H1 (cell line): ENCODE measurements around the gene UBAC1. TPM values are rescaled to one million over a fixed set of nuclear protein-coding genes. Genes with fewer than 3 reads are reported as not detected.

Source experiments
- CTCF ChIA-PET: fragments of 300-600 bp; sonication (Branson Sonifier 250); formaldehyde crosslinking; loops from one replicate; lab custom pipeline; 2021; ENCODE audit not compliant: partially characterized antibody; lab: Charles Lee
- POLR2A ChIA-PET: fragments of 300-600 bp; sonication (Branson Sonifier 250); formaldehyde crosslinking; loops from one replicate; lab custom pipeline; 2021; ENCODE audit warnings: inconsistent platforms; ENCODE audit not compliant: partially characterized antibody; lab: Charles Lee
- DNase-seq, 2 experiments: peaks; one replicate each; pipeline versions ENCODE4 v3.0.0 to v3.0.0-alpha.2; 2010 to 2022; ENCODE audit warnings: low spot score in 2 of 2, low read depth in 1 of 2, mixed read lengths in 1 of 2
- FAIRE-seq: peaks from 2 replicates; lab custom pipeline; 2011; peaks lifted over from hg19 to GRCh38; lab: Jason Lieb, UNC
- H2AFZ ChIP-seq: 2 replicates; pipeline ENCODE4 v1.8.1; 2012; ENCODE audit warnings: low read length, inconsistent platforms
- H2AK5ac ChIP-seq: 2 replicates; pipeline ENCODE4 v1.6.1; 2013; ENCODE audit warnings: low read depth, low read length
- H2BK120ac ChIP-seq: replicated peaks from 2 replicates; pipeline ENCODE3; 2013; ENCODE audit warnings: low read depth, low read length, inconsistent platforms
- H2BK12ac ChIP-seq: 2 replicates; pipeline ENCODE4 v1.6.1; 2013; ENCODE audit warnings: low read depth, low read length
- H2BK15ac ChIP-seq: 2 replicates; pipeline ENCODE4 v1.6.1; 2013; ENCODE audit warnings: low read length
- H2BK20ac ChIP-seq: 2 replicates; pipeline ENCODE4 v1.6.1; 2013; ENCODE audit warnings: low read length
- H2BK5ac ChIP-seq: 2 replicates; pipeline ENCODE4 v1.6.1; 2013; ENCODE audit warnings: low read depth, low read length
- H3K14ac ChIP-seq: 2 replicates; pipeline ENCODE4 v1.6.1; 2013; ENCODE audit warnings: inconsistent platforms; ENCODE audit not compliant: insufficient read length
- H3K18ac ChIP-seq: 2 replicates; pipeline ENCODE4 v1.6.1; 2013; ENCODE audit warnings: low read length; ENCODE audit errors: extremely low read depth
- H3K23ac ChIP-seq: 2 replicates; pipeline ENCODE4 v1.6.1; 2013; ENCODE audit warnings: inconsistent platforms; ENCODE audit not compliant: insufficient read length
- H3K23me2 ChIP-seq: 2 replicates; pipeline ENCODE4 v1.6.1; 2013; ENCODE audit warnings: low read depth, low read length
- H3K27ac ChIP-seq: 2 replicates; pipeline ENCODE4 v1.6.1; 2011; ENCODE audit warnings: low read depth, low read length, inconsistent platforms
- H3K27me3 ChIP-seq, 4 experiments: replicated peaks in 1 of 4; 1 replicate in 1 of 4; 2 replicates in 3 of 4; pipeline versions ENCODE4 v1.6.1 to v1.8.1; 2011 to 2013; ENCODE audit warnings: low read length in 3 of 4, mild to moderate bottlenecking in 3 of 4, inconsistent platforms in 2 of 4, mixed read lengths in 2 of 4, moderate library complexity in 1 of 4; ENCODE audit not compliant: control insufficient read depth in 3 of 4, insufficient read depth in 3 of 4; ENCODE audit errors: extremely low read depth in 1 of 4
- H3K36me3 ChIP-seq, 4 experiments: 2 replicates each; pipeline versions ENCODE4 v1.6.1 to v1.8.1; 2011 to 2013; ENCODE audit warnings: mild to moderate bottlenecking in 4 of 4, low read length in 3 of 4, moderate library complexity in 2 of 4, control low read depth in 1 of 4, inconsistent platforms in 1 of 4; ENCODE audit not compliant: insufficient read depth in 4 of 4, control insufficient read depth in 2 of 4
- H3K4ac ChIP-seq: replicated peaks from 2 replicates; pipeline ENCODE3; 2013; ENCODE audit warnings: low read length, low read depth, mixed read lengths, inconsistent platforms; ENCODE audit not compliant: insufficient read length
- H3K4me1 ChIP-seq, 4 experiments: replicated peaks in 1 of 4; 1 replicate in 1 of 4; 2 replicates in 3 of 4; pipeline versions ENCODE4 v1.6.1 to v1.8.1; 2011 to 2013; ENCODE audit warnings: low read length in 3 of 4, inconsistent platforms in 2 of 4, mixed read lengths in 1 of 4; ENCODE audit not compliant: insufficient read depth in 4 of 4, control insufficient read depth in 3 of 4
- H3K4me2 ChIP-seq, 2 experiments: 2 replicates each; pipeline versions ENCODE4 v1.6.1 to v1.8.1; 2011 to 2013; ENCODE audit warnings: low read depth in 2 of 2, low read length in 2 of 2, control low read depth in 1 of 2, inconsistent platforms in 1 of 2, mild to moderate bottlenecking in 1 of 2; ENCODE audit not compliant: insufficient read depth in 1 of 2
- H3K4me3 ChIP-seq, 4 experiments: fragments of 200-600, 300-600 bp in 1 of 4; sonication (generic), shearing (Covaris generic), sonication (Bioruptor Twin) in 1 of 4; 2 replicates each; pipeline versions ENCODE4 v1.5.1 to v1.8.1; 2011 to 2016; ENCODE audit warnings: low read length in 4 of 4, low read depth in 3 of 4, control low read depth in 2 of 4, inconsistent platforms in 2 of 4, mild to moderate bottlenecking in 2 of 4, mixed read lengths in 1 of 4, moderate library complexity in 1 of 4; ENCODE audit not compliant: insufficient read depth in 2 of 4; ENCODE audit errors: extremely low read depth in 1 of 4
- H3K56ac ChIP-seq: replicated peaks from 2 replicates; pipeline ENCODE3; 2013; ENCODE audit warnings: low read depth, mild to moderate bottlenecking, mixed read lengths, low read length, inconsistent platforms; ENCODE audit not compliant: insufficient read length
- H3K79me1 ChIP-seq: 2 replicates; pipeline ENCODE4 v1.6.1; 2013; ENCODE audit warnings: low read depth, low read length, control low read depth
- H3K79me2 ChIP-seq, 2 experiments: 2 replicates each; pipeline versions ENCODE4 v1.6.1 to v1.8.1; 2012 to 2013; ENCODE audit warnings: low read length in 2 of 2, mild to moderate bottlenecking in 2 of 2, inconsistent platforms in 1 of 2; ENCODE audit not compliant: insufficient read depth in 2 of 2, control insufficient read depth in 1 of 2
- H3K9ac ChIP-seq, 4 experiments: replicated peaks in 1 of 4; 1 replicate in 1 of 4; 2 replicates in 3 of 4; pipeline versions ENCODE4 v1.6.1 to v1.8.1; 2011 to 2013; ENCODE audit warnings: low read depth in 3 of 4, low read length in 3 of 4, control low read depth in 2 of 4, mild to moderate bottlenecking in 2 of 4, moderate library complexity in 2 of 4, inconsistent platforms in 1 of 4; ENCODE audit errors: extremely low read depth in 1 of 4
- H3K9me3 ChIP-seq, 2 experiments: 2 replicates each; pipeline versions ENCODE4 v1.6.1 to v1.8.1; 2012 to 2013; ENCODE audit warnings: mild to moderate bottlenecking in 2 of 2, moderate library complexity in 2 of 2, control low read depth in 1 of 2, inconsistent platforms in 1 of 2, low read depth in 1 of 2, low read length in 1 of 2, mixed read lengths in 1 of 2; ENCODE audit not compliant: insufficient read depth in 2 of 2
- H4K20me1 ChIP-seq, 2 experiments: replicated peaks in 1 of 2; 2 replicates each; pipeline versions ENCODE3 to v1.8.1; 2011 to 2013; ENCODE audit warnings: inconsistent platforms in 2 of 2, low read length in 2 of 2, mild to moderate bottlenecking in 1 of 2; ENCODE audit not compliant: insufficient read depth in 2 of 2, control insufficient read depth in 1 of 2
- H4K5ac ChIP-seq: 2 replicates; pipeline ENCODE4 v1.6.1; 2013; ENCODE audit warnings: low read length, low read depth, mixed read lengths, inconsistent platforms; ENCODE audit not compliant: insufficient read length
- H4K8ac ChIP-seq: 2 replicates; pipeline ENCODE4 v1.8.0; 2013; ENCODE audit warnings: mild to moderate bottlenecking, moderate library complexity, low read length, inconsistent platforms; ENCODE audit not compliant: insufficient read depth; ENCODE audit errors: extremely low read depth
- H4K91ac ChIP-seq: replicated peaks from 2 replicates; pipeline ENCODE3; 2013; ENCODE audit warnings: low read length, mixed read lengths, inconsistent platforms; ENCODE audit not compliant: insufficient read length
- CBX5 ChIP-seq: fragments of 300-800, 300-1000 bp; sonication (generic); IDR thresholded peaks from 2 replicates; pipeline ENCODE4 v1.7.1; 2016; ENCODE audit warnings: antibody characterized with exemption, low read length, low read depth
- CEBPB ChIP-seq: IDR thresholded peaks from 2 replicates; pipeline ENCODE4 v1.6.1; 2012; ENCODE audit warnings: low read depth, low read length
- CHD1 ChIP-seq: IDR thresholded peaks from 2 replicates; pipeline ENCODE4 v1.6.1; 2012; ENCODE audit warnings: low read depth, low read length, improper control_type of control experiment
- EGR1 ChIP-seq: IDR thresholded peaks from 2 replicates; pipeline ENCODE4 v1.6.1; 2011; ENCODE audit warnings: low read depth, low read length, borderline replicate concordance
- EP300 ChIP-seq, 2 experiments: IDR thresholded peaks; 1 replicate in 1 of 2; 2 replicates in 1 of 2; pipeline ENCODE4 v1.6.1; 2011 to 2012; ENCODE audit warnings: low read depth in 2 of 2, low read length in 2 of 2, mild to moderate bottlenecking in 2 of 2, borderline replicate concordance in 1 of 2, inconsistent platforms in 1 of 2, moderate library complexity in 1 of 2
- JUN ChIP-seq: IDR thresholded peaks from 2 replicates; pipeline ENCODE4 v1.6.1; 2011; ENCODE audit warnings: low read depth, mild to moderate bottlenecking, improper control_type of control experiment, low read length
- KDM4A ChIP-seq: IDR thresholded peaks from one replicate; pipeline ENCODE4 v1.7.1; 2012; ENCODE audit warnings: low read depth, mild to moderate bottlenecking, moderate library complexity, low read length, inconsistent platforms; ENCODE audit not compliant: severe bottlenecking
- KDM5A ChIP-seq: fragments of 200-600 bp; IDR thresholded peaks from 2 replicates; pipeline ENCODE4 v1.7.1; 2012; ENCODE audit warnings: mild to moderate bottlenecking, low read length, inconsistent platforms, mixed read lengths
- RNF2 ChIP-seq: fragments of 200-900, 300-1000 bp; sonication (generic); IDR thresholded peaks from 2 replicates; pipeline ENCODE4 v1.7.1; 2016; ENCODE audit warnings: borderline replicate concordance, low read depth, mild to moderate bottlenecking, antibody characterized with exemption, low read length; ENCODE audit not compliant: poor library complexity, severe bottlenecking; ENCODE audit errors: missing control alignments
- SIN3A ChIP-seq, 2 experiments: IDR thresholded peaks in 1 of 2; conservative IDR thresholded peaks in 1 of 2; 2 replicates each; pipeline ENCODE4 v1.6.1; 2011 to 2012; ENCODE audit warnings: low read length in 2 of 2, improper control_type of control experiment in 1 of 2, low read depth in 1 of 2, mild to moderate bottlenecking in 1 of 2
- SP2 ChIP-seq: IDR thresholded peaks from 2 replicates; pipeline ENCODE4 v1.6.1; 2012; ENCODE audit warnings: mild to moderate bottlenecking, low read length, inconsistent platforms
- TAF1 ChIP-seq: IDR thresholded peaks from 2 replicates; pipeline ENCODE4 v1.6.1; 2011; ENCODE audit warnings: mild to moderate bottlenecking, low read depth, low read length
- ZNF274 ChIP-seq: IDR thresholded peaks from 2 replicates; pipeline ENCODE4 v1.7.0; 2012; ENCODE audit warnings: low read length, borderline replicate concordance; ENCODE audit errors: extremely low read depth
- WGBS, 2 experiments: shearing (Covaris generic) in 1 of 2; methylation state at CpG; one replicate each; pipeline versions ENCODE4 v1.1.6 to v1.1.7; 2013 to 2015; ENCODE audit warnings: low lambda C conversion rate in 2 of 2, mixed read lengths in 2 of 2, inconsistent platforms in 1 of 2, low coverage in 1 of 2, missing lambda C conversion rate in 1 of 2; ENCODE audit not compliant: insufficient replicate concordance in 2 of 2, insufficient coverage in 1 of 2, insufficient read length in 1 of 2; ENCODE audit errors: extremely low coverage in 1 of 2, missing lambda C conversion rate in 1 of 2; 5-methylcytosine and 5-hydroxymethylcytosine counted together
- polyA plus RNA-seq, 7 experiments: library from polyadenylated mRNA; depleted of rRNA in 3 of 7; stranded (reverse) in 5 of 7; unstranded in 2 of 7; fragments of >200 nt in 5 of 7; fragments of 200-250 nt in 2 of 7; gene quantifications; 1 replicate in 5 of 7; 2 replicates in 1 of 7; 4 replicates in 1 of 7; pipeline versions ENCODE4 v1.2.1 to v1.2.3, GENCODE V29; 2011 to 2013; ENCODE audit warnings: missing spikeins in 2 of 7, mixed read lengths in 2 of 7
- total RNA-seq: library from RNA; stranded (reverse); fragmentation: NEBNext Ultra II Directional; extraction: Animal tissue kit (Norgen Biotek cat#: 25700); gene quantifications from 2 replicates; pipeline ENCODE4 v1.2.1, GENCODE V29; 2021

Gene UBAC1
- total and polyA plus RNA-seq, 2 of the 8 experiments (the other 6 are each of a cell fraction or from before 2014, with no cell fraction given) = 59.3 to 85.2 TPM

- no peak overlapping the region for H3K9ac ChIP-seq
- H3K4me2 ChIP-seq = no peak overlapping the region
- H3K27me3 ChIP-seq = no peaks in the 10 kb centered on the region
- H2AFZ ChIP-seq = no peak overlapping the region
- H3K4ac ChIP-seq = no peak overlapping the region
- peaks cover 4% of the 10 kb centered on the region; the same call in 1 of the 2 replicates for H3K79me1 ChIP-seq
- FAIRE-seq = no peak
- H3K23me2 ChIP-seq = no peaks in the 10 kb centered on the region
- H3K27ac ChIP-seq = no peak overlapping the region
- no peak overlapping the region for H4K91ac ChIP-seq
- no peak overlapping the region for H3K23ac ChIP-seq
- no peaks in the 10 kb centered on the region for H3K79me2 ChIP-seq
- no peak overlapping the region for H2BK120ac ChIP-seq
- CTCF ChIA-PET = interaction anchor here (0.7 to 1.6 kb wide), 10 partner anchors 9 to 292 kb away, joined by 3 to 7 read pairs (median 4); no protein-coding TSS in a partner anchor
- no peak overlapping the region for H2BK5ac ChIP-seq
- no peak overlapping the region for H2BK15ac ChIP-seq
- no peak overlapping the region for H2AK5ac ChIP-seq
- no peak overlapping the region for H3K56ac ChIP-seq
- H3K18ac ChIP-seq = no peak overlapping the region
- no peaks in the 10 kb centered on the region; a peak in 1 of 7 replicates for H3K4me1 ChIP-seq
- no peak overlapping the region for H3K14ac ChIP-seq
- no peak overlapping the region for H2BK20ac ChIP-seq
- no peak overlapping the region for H3K4me3 ChIP-seq
- H4K8ac ChIP-seq = no peak overlapping the region
- no peak overlapping the region for H2BK12ac ChIP-seq
- H3K36me3 ChIP-seq = no peaks in the 10 kb centered on the region
- WGBS, 2 experiments = 90% methylated on average over 19 of the region's 19 CpGs; no CpG with 5 or more reads in 1 of the 2 experiments
- H3K9me3 ChIP-seq = no peaks in the 10 kb centered on the region; a peak in 1 of 4 replicates
- H4K20me1 ChIP-seq = peaks cover 0 to 18% of the 10 kb centered on the region in 2 experiments
- H4K5ac ChIP-seq = no peak overlapping the region
- POLR2A ChIA-PET = no interaction called here
- no peak for DNase-seq
- TF ChIP-seq CHD1 = no peak
- no peak for TF ChIP-seq EP300 (IDR thresholded peaks at IDR 0.05; ENCODE audit: borderline replicate concordance in 1 of 2, low read depth in 2 of 2, low read length in 2 of 2)
- TF ChIP-seq CEBPB = no peak
- TF ChIP-seq EGR1 = no peak
- TF ChIP-seq ZNF274 = no peak
- no peak for TF ChIP-seq KDM4A
- TF ChIP-seq KDM5A = no peak
- no peak for TF ChIP-seq TAF1
- TF ChIP-seq CBX5 = no peak
- TF ChIP-seq JUN = no peak
- TF ChIP-seq SIN3A (conservative IDR thresholded peaks at IDR 0.05 in 1 of 2, IDR thresholded peaks at IDR 0.05 in 1 of 2; ENCODE audit: low read depth in 1 of 2, low read length in 2 of 2) = no peak
- TF ChIP-seq RNF2 = no peak
- no peak for TF ChIP-seq SP2
Observed at GRCh38 chr9:135925496-135926133, 35.6 kb downstream of the UBAC1 start.
